Measurements from ENCODE around the gene LRMDA.

DNA sequence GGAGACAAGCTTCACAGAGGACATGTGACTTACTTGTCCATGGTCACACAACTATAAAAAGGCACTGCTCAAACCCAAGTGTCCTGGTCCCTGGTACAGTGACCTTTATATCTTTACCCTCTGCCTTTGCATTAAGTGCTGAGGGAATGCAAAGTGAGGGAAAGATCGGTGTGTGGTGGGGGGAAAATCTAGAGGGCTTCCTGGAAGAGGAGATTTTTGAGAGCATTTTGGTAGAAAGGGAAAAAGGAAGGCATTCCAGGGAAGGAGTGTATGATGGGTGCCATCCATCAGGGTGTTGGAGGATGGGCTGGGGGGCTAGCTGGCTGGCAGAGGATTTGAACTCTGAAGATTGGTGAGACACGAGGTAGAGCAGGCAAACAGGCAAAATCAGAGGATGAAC, 39.2 kb upstream of the LRMDA start:
- TF ChIP-seq CTCF (conservative IDR thresholded peaks at IDR 0.05; ENCODE audit: low read depth, low read length) = no peak
- TF ChIP-seq EZH2 (IDR thresholded peaks at IDR 0.05; ENCODE audit: borderline replicate concordance, low read depth, low read length, poor library complexity, severe bottlenecking) = no peak
